HepG2 (cell line): ENCODE results near the gene KIF2C. TPM values are rescaled to one million over a fixed set of nuclear protein-coding genes. Genes with fewer than 3 reads are reported as not detected.
A peak's percentile ranks its signal among the peaks of the same experiment; 100 is the strongest.

ENCODE experiments used
- ARID4A ChIP-seq: sonication (generic); formaldehyde crosslinking; IDR thresholded peaks from 2 replicates; pipeline ENCODE4 v1.5.0; 2020; ENCODE audit warnings: mild to moderate bottlenecking, missing genetic modification reagents, borderline replicate concordance
- CHD2 ChIP-seq: IDR thresholded peaks from 2 replicates; pipeline ENCODE4 v1.6.1; 2011; ENCODE audit warnings: low read depth, low read length, improper control_type of control experiment
- FUBP1 ChIP-seq: sonication (generic); formaldehyde crosslinking; IDR thresholded peaks from 2 replicates; pipeline ENCODE4 v1.5.1; 2020; ENCODE audit warnings: missing genetic modification reagents, mild to moderate bottlenecking, borderline replicate concordance
- GLI4 ChIP-seq: sonication (generic); formaldehyde crosslinking; IDR thresholded peaks from 2 replicates; pipeline ENCODE4 v1.5.1; 2020; ENCODE audit warnings: missing genetic modification reagents, mild to moderate bottlenecking, moderate library complexity, borderline replicate concordance
- NPAS2 ChIP-seq: sonication (generic); formaldehyde crosslinking; IDR thresholded peaks from 2 replicates; pipeline ENCODE4 v1.8.0; 2022; ENCODE audit warnings: mild to moderate bottlenecking, missing genetic modification reagents, borderline replicate concordance
- SP4 ChIP-seq: sonication (generic); formaldehyde crosslinking; IDR thresholded peaks from 2 replicates; pipeline ENCODE4 v1.8.1; 2023; ENCODE audit warnings: mild to moderate bottlenecking, missing genetic modification reagents
- SSRP1 ChIP-seq: IDR thresholded peaks from 2 replicates; pipeline ENCODE4 v1.6.1; 2016; ENCODE audit warnings: control low read depth
- TCF12 ChIP-seq, 2 experiments: fragments of 450-650 bp in 1 of 2; sonication (generic) in 1 of 2; formaldehyde crosslinking in 1 of 2; IDR thresholded peaks; 2 replicates each; pipeline versions ENCODE4 v1.6.1 to v1.8.0; 2017 to 2022; ENCODE audit warnings: antibody characterized with exemption in 1 of 2, mild to moderate bottlenecking in 1 of 2, missing genetic modification reagents in 1 of 2, moderate library complexity in 1 of 2
- ZBTB4 ChIP-seq: sonication (generic); formaldehyde crosslinking; IDR thresholded peaks from 2 replicates; pipeline ENCODE4 v1.4.0; 2020; ENCODE audit warnings: missing genetic modification reagents, mild to moderate bottlenecking, borderline replicate concordance
- ZNF274 ChIP-seq: sonication (generic); formaldehyde crosslinking; IDR thresholded peaks from 2 replicates; pipeline ENCODE4 v1.5.1; 2020; ENCODE audit warnings: mild to moderate bottlenecking, missing genetic modification reagents
- ZNF30 ChIP-seq: sonication (generic); formaldehyde crosslinking; IDR thresholded peaks from 2 replicates; pipeline ENCODE4 v1.5.0; 2020; ENCODE audit warnings: mild to moderate bottlenecking, missing genetic modification reagents
- ZNF552 ChIP-seq: sonication (generic); formaldehyde crosslinking; IDR thresholded peaks from 2 replicates; pipeline ENCODE4 v1.9.0; 2022; ENCODE audit warnings: missing genetic modification reagents, mild to moderate bottlenecking, borderline replicate concordance
- ZNF724P ChIP-seq: sonication (generic); formaldehyde crosslinking; IDR thresholded peaks from 2 replicates; pipeline ENCODE4 v1.8.0; 2022; ENCODE audit warnings: missing genetic modification reagents, borderline replicate concordance
- ZSCAN21 ChIP-seq: sonication (generic); formaldehyde crosslinking; IDR thresholded peaks from 2 replicates; pipeline ENCODE4 v1.8.0; 2022; ENCODE audit warnings: mild to moderate bottlenecking, missing genetic modification reagents, moderate library complexity, borderline replicate concordance
- polyA plus RNA-seq, 8 experiments: library from polyadenylated mRNA; depleted of rRNA in 3 of 8; stranded (reverse) in 7 of 8; unstranded in 1 of 8; fragments of >200 nt; fragmentation: Illumina TruSeq in 4 of 8; extraction: Trizol in 4 of 8; gene quantifications; 2 replicates each; pipeline versions ENCODE4 v1.2.1 to v1.2.3, GENCODE V29; 2011 to 2016; ENCODE audit warnings: low read depth in 4 of 8, missing spikeins in 1 of 8, mixed read lengths in 1 of 8; ENCODE audit not compliant: insufficient read depth in 1 of 8
- total RNA-seq, 5 experiments: library from RNA; depleted of rRNA; stranded (reverse); fragments of >200 nt; fragmentation: Illumina TruSeq; extraction: Trizol; gene quantifications; 2 replicates each; pipeline ENCODE4 v1.2.3, GENCODE V29; 2016; ENCODE audit warnings: low read depth in 1 of 5
- TF ChIP-seq, protein P1 (sequence below): sonication (generic); formaldehyde crosslinking; conservative IDR thresholded peaks from 2 replicates; pipeline ENCODE4 v1.4.0; 2020; ENCODE audit warnings: missing genetic modification reagents

Gene KIF2C
- total and polyA plus RNA-seq, 2 of the 13 experiments (the other 11 are each of a cell fraction or from before 2014, with no cell fraction given): 29.7 to 53.7 TPM

GRCh38 chr1:44776730-44777068 lies 37.1 kb downstream of the KIF2C start (continued):
- TF ChIP-seq SSRP1 (CRISPR knock-in tag): 0 out of 2 replicates have a peak, but pooled peaks have one; percentile 5
- no peak for TF ChIP-seq FUBP1 (CRISPR knock-in tag)
- no peak for TF ChIP-seq CHD2
- TF ChIP-seq NPAS2 (CRISPR knock-in tag): no peak
- TF ChIP-seq ZBTB4 (CRISPR knock-in tag): no peak
- TF ChIP-seq TCF12 (IDR thresholded peaks at IDR 0.05): no peak
- TF ChIP-seq TCF12 (CRISPR knock-in tag; IDR thresholded peaks at IDR 0.05): no peak
- TF ChIP-seq ZNF30 (CRISPR knock-in tag): no peak
- no peak for TF ChIP-seq ZSCAN21 (CRISPR knock-in tag)
- no peak for TF ChIP-seq ZNF552 (CRISPR knock-in tag)
- no peak for TF ChIP-seq GLI4
- TF ChIP-seq SP4 (CRISPR knock-in tag): no peak
- no peak for TF ChIP-seq ZNF274 (CRISPR knock-in tag)
- no peak for TF ChIP-seq ZNF724P (CRISPR knock-in tag)
- TF ChIP-seq, protein P1, sequence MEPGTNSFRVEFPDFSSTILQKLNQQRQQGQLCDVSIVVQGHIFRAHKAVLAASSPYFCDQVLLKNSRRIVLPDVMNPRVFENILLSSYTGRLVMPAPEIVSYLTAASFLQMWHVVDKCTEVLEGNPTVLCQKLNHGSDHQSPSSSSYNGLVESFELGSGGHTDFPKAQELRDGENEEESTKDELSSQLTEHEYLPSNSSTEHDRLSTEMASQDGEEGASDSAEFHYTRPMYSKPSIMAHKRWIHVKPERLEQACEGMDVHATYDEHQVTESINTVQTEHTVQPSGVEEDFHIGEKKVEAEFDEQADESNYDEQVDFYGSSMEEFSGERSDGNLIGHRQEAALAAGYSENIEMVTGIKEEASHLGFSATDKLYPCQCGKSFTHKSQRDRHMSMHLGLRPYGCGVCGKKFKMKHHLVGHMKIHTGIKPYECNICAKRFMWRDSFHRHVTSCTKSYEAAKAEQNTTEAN (CRISPR knock-in tag): no peak
- no peak for TF ChIP-seq ARID4A (CRISPR knock-in tag)
